Peyer's patch (tissue), 4 donors: ENCODE data around the gene CDC34. TPM values are rescaled to one million over a fixed set of nuclear protein-coding genes. Genes with fewer than 3 reads are reported as not detected.

Experiments
- DNase-seq, 3 donors: peaks; one replicate each; pipeline ENCODE4 v3.0.0-alpha.2; 2017 to 2019
- H3K27ac ChIP-seq, 4 donors: fragments of 200-600 bp; sonication (generic); one replicate each; pipeline ENCODE4 v1.5.1; 2016 to 2019
- H3K27me3 ChIP-seq, 2 donors: fragments of 200-600 bp; sonication (generic); one replicate each; pipeline ENCODE4 v1.5.1; 2019
- H3K36me3 ChIP-seq, 3 donors: fragments of 200-600 bp; sonication (generic); one replicate each; pipeline ENCODE4 v1.5.1; 2016 to 2019
- H3K4me1 ChIP-seq, 4 donors: fragments of 200-600 bp; sonication (generic); one replicate each; pipeline ENCODE4 v1.5.1; 2016 to 2019
- H3K4me3 ChIP-seq, 4 donors: fragments of 200-600 bp; sonication (generic); 1 replicate in 3 of 4; 2 replicates in 1 of 4; pipeline ENCODE4 v1.5.1; 2016 to 2019; ENCODE audit warnings: mild to moderate bottlenecking in 1 of 4
- H3K9me3 ChIP-seq, 4 donors: fragments of 200-600 bp; sonication (generic); one replicate each; pipeline ENCODE4 v1.5.1; 2016 to 2019; ENCODE audit warnings: mild to moderate bottlenecking in 1 of 4
- CTCF ChIP-seq, 6 experiments: fragments of 450-650 bp in 4 of 6; fragments of 200-600 bp in 2 of 6; sonication (generic) in 1 of 6; IDR thresholded peaks; one replicate each; pipeline ENCODE4 v1.5.1; 2017 to 2019; ENCODE audit warnings: antibody characterized with exemption in 6 of 6, mild to moderate bottlenecking in 3 of 6, moderate library complexity in 1 of 6
- POLR2A ChIP-seq, 2 donors: fragments of 450-650 bp; IDR thresholded peaks; one replicate each; pipeline ENCODE4 v1.5.1; 2017; ENCODE audit warnings: antibody characterized with exemption in 2 of 2, mild to moderate bottlenecking in 2 of 2, moderate library complexity in 2 of 2
- total RNA-seq, 4 donors: library from RNA; depleted of rRNA; stranded (reverse); fragments of >200 nt; gene quantifications; one replicate each; pipeline ENCODE4 v1.1.0, GENCODE V29; 2016

The CDC34 gene
- total RNA-seq, 4 donors from 2014 or later = 65.6 to 91.1 (median 75.2) TPM

GRCh38 chr19:485583-486236 lies 45.9 kb upstream of the CDC34 start:
- no peak for TF ChIP-seq CTCF (IDR thresholded peaks at IDR 0.05)
- no peak for TF ChIP-seq POLR2A (IDR thresholded peaks at IDR 0.05)
- Histone ChIP-seq H3K27me3 (no peaks in the 10 kb centered on the region), H3K4me3 (no peak overlapping the region), H3K9me3 (peaks cover 0 to 4% (median 0%) of the 10 kb centered on the region in 4 donors), H3K27ac (peak overlapping the region in 1 of 4 donors; percentile 12), H3K4me1 (peaks cover 0 to 18% (median 5%) of the 10 kb centered on the region in 4 donors), H3K36me3 (no peaks in the 10 kb centered on the region)
- DNase-seq = peak in 1 of 3 donors; percentile 65

DNA sequence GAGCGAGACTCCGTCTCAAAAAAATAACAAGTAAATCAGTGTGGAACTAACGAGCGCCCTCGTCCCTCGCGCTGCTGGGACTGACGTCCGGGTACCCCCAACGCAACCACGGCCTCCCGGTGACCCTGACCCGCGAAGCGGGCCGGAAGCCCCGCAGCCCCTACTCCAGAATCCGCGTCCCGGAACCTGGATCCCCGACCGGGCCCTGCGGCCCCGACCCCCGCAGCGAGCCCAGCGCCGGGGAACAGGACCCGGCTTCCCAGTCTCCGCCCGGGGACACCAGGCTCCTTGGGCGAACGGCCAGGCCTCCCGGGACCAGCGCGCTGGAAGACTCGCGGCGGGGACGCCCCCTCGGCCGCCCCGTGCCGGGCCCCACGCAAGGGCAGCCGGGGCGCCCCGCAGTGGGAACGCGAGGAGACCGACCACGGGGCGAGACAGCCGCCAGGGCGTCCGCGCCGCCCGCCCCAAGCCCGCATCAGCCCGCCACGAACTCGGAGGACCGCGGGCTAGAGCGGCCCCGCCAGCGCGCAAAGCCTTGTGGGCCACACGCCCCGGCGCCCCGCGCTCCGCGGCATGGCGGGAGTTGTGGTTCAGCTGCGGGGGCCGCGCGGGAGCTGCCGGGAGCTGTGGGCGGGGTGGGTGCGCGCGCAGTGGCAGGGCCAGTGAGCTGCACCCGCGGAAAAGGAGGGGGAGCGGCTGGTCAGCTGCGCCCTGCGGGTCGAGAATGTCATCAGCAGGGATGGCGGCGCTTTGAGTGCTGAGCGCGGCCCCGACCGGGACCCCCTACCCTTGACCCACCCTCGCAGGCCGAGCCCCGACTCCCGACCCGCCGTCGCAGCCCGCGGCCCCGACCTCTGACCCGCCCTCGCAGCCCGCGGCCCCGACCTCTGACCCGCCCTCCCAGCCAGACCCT lies 42.8 kb upstream of the CDC34 start:
- Histone ChIP-seq H3K27me3 (no peaks in the 10 kb centered on the region), H3K36me3 (no peaks in the 10 kb centered on the region), H3K9me3 (peaks cover 0 to 4% (median 0%) of the 10 kb centered on the region in 4 donors), H3K4me3 (peak overlapping the region; percentile 75 to 97 (median 95)), H3K27ac (peak overlapping the region; percentile 89 to 92 (median 91)), H3K4me1 (peaks cover 0 to 18% (median 5%) of the 10 kb centered on the region in 4 donors)
- TF ChIP-seq POLR2A (IDR thresholded peaks at IDR 0.05) = peak; percentile 66 to 81
- TF ChIP-seq CTCF (IDR thresholded peaks at IDR 0.05) = peak in 4 of 6 experiments; percentile 10 to 45 (median 32)
- DNase-seq = peak; percentile 92 to 97 (median 96)

DNA sequence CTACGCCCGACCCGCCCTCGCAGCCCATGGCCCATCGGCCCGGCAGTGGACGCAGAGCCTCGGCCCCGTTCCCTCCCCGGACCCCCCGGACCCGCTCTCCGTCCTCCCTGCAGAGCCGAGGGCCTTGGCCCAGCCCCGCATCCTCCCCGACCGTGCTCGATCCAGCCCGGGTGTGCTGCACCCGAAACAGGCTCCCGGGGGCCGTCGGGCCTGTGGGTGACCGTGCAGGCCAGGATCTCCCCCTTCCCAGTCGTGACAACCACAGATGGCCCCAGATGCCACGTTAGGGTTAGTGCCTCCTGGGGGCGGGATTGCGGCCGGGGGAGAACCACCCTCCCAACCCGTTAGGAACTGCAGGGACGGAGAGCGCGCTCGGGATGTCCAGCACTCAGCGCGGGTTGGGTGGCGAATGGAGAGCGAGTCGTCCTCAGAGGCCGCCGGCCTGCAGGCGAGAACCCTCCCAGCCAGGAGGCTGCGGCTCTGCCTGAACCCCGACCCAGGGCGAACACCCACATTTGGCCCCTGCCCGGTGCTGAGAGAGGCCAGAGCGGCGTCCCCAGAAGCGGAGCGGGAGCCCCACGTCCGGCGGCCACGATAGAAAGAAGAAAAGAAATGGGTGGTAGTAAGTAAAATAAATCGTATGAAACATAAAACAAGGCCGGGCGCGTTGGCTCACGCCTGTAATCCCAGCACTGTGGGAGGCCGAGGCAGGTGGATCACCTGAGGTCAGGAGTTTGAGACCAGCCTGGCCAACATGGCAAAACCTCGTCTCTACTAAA lies 42.0 kb upstream of the CDC34 start:
- no peak for DNase-seq
- no peaks in the 10 kb centered on the region for H3K27me3 ChIP-seq
- no peaks in the 10 kb centered on the region for H3K36me3 ChIP-seq
- TF ChIP-seq POLR2A (IDR thresholded peaks at IDR 0.05) = no peak
- no peak for TF ChIP-seq CTCF (IDR thresholded peaks at IDR 0.05)
- H3K4me1 ChIP-seq = peaks cover 0 to 18% (median 5%) of the 10 kb centered on the region in 4 donors
- H3K4me3 ChIP-seq = peak overlapping the region; percentile 75 to 97 (median 95)
- peak overlapping the region; percentile 89 to 92 (median 91) for H3K27ac ChIP-seq
- H3K9me3 ChIP-seq = peaks cover 0 to 4% (median 0%) of the 10 kb centered on the region in 4 donors

DNA sequence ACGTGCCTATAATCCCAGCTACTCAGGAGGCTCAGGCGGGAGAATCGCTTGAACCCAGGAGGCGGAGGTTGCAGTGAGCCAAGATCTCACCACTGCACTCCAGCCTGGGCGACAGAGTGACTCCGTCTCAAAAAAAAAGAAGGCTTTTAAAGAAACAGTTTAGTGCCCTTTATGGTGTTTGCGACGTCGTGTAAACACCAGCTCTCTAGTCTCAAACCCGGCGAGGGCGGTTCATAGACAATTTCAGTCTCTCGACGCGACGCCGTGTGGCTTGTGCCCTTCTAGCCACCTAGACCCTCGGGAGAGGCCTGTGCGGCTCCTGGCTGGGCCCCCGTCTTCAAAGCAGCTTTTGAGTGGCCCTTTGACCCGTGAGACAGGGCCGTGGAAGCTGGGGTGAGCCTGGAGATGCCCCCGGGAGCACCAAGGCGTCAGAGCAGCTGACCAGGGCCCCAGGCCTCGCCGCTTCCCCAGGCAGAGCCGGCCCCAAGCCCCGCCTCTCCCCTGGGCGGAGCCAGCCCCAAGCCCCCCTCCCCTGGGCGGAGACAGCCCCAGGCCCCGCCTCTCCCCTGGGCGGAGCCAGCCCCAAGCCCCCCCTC lies 40.3 kb upstream of the CDC34 start:
- Histone ChIP-seq H3K27me3 (peaks cover 3 to 4% of the 10 kb centered on the region in 2 donors), H3K36me3 (no peaks in the 10 kb centered on the region), H3K27ac (no peak overlapping the region), H3K4me1 (peaks cover 0 to 25% (median 5%) of the 10 kb centered on the region in 4 donors), H3K9me3 (peaks cover 0 to 4% (median 0%) of the 10 kb centered on the region in 4 donors), H3K4me3 (no peak overlapping the region)
- DNase-seq = no peak
- TF ChIP-seq POLR2A (IDR thresholded peaks at IDR 0.05) = no peak
- no peak for TF ChIP-seq CTCF (IDR thresholded peaks at IDR 0.05)

DNA sequence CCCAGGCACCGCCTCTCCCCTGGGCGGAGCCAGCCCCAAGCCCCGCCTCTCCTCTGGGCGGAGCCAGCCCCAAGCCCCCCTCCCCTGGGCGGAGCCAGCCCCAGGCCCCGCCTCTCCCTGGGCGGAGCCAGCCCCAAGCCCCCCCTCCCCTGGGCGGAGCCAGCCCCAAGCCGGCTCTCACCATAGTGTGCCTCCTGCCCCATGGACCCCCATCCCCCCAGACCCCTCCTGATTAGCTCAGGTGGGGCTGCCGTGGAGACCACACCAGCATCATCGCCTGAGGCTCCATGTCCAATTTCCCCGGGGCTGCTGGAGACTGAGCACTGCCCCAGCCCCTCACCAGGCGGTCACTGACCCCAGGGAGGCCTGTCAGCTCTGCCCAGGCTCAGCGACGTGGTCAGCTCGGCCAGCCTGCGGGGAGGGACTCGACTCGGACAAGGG lies 39.4 kb upstream of the CDC34 start:
- Histone ChIP-seq H3K9me3 (peaks cover 0 to 4% (median 0%) of the 10 kb centered on the region in 4 donors), H3K4me3 (no peak overlapping the region), H3K27me3 (peaks cover 3 to 6% of the 10 kb centered on the region in 2 donors), H3K27ac (peak overlapping the region in 1 of 4 donors; percentile 9), H3K36me3 (no peaks in the 10 kb centered on the region), H3K4me1 (peaks cover 0 to 26% (median 5%) of the 10 kb centered on the region in 4 donors)
- TF ChIP-seq POLR2A (IDR thresholded peaks at IDR 0.05) (no peak), CTCF (IDR thresholded peaks at IDR 0.05) (no peak)
- DNase-seq = no peak
